Tibial artery (tissue), 4 donors: ENCODE results near the gene WDR7.

ENCODE experiments used
- DNase-seq, 2 donors: peaks; one replicate each; pipeline ENCODE4 v3.0.0-alpha.2; 2019
- H3K27ac ChIP-seq, 2 donors: fragments of 200-600 bp; sonication (generic) in 1 of 2; 1 replicate in 1 of 2; 2 replicates in 1 of 2; pipeline ENCODE4 v1.5.1; 2018 to 2019; ENCODE audit warnings: mild to moderate bottlenecking in 1 of 2
- H3K27me3 ChIP-seq, 2 donors: fragments of 200-600 bp; sonication (generic) in 1 of 2; one replicate each; pipeline versions ENCODE4 v1.5.1 to v1.6.0; 2016 to 2019
- H3K36me3 ChIP-seq, 3 donors: fragments of 200-600 bp; sonication (generic) in 2 of 3; one replicate each; pipeline ENCODE4 v1.5.1; 2016 to 2019; ENCODE audit warnings: mild to moderate bottlenecking in 2 of 3
- H3K4me1 ChIP-seq, 4 donors: fragments of 200-600 bp; sonication (generic) in 2 of 4; 1 replicate in 3 of 4; 2 replicates in 1 of 4; pipeline ENCODE4 v1.5.1; 2016 to 2019
- H3K4me3 ChIP-seq, 2 donors: fragments of 200-600 bp; sonication (generic) in 1 of 2; 1 replicate in 1 of 2; 2 replicates in 1 of 2; pipeline ENCODE4 v1.5.1; 2018 to 2019; ENCODE audit warnings: mild to moderate bottlenecking in 2 of 2
- H3K9me3 ChIP-seq, 3 donors: fragments of 200-600 bp; sonication (generic) in 1 of 3; one replicate each; pipeline ENCODE4 v1.5.1; 2016 to 2019
- intact Hi-C: fragments of 100-400 bp; cut with DNase I; formaldehyde crosslinking; loops from one replicate; pipeline ENCODE4 v1.15.0; 2023; ENCODE audit warnings: low total_unique reads
- TF ChIP-seq, protein P1 (sequence below), 2 experiments: fragments of 200-600 bp in 1 of 2; fragments of 450-650 bp in 1 of 2; IDR thresholded peaks; one replicate each; pipeline ENCODE4 v1.5.1; 2017 to 2019; ENCODE audit warnings: antibody characterized with exemption in 2 of 2, mild to moderate bottlenecking in 1 of 2, moderate library complexity in 1 of 2

Gene WDR7

DNA sequence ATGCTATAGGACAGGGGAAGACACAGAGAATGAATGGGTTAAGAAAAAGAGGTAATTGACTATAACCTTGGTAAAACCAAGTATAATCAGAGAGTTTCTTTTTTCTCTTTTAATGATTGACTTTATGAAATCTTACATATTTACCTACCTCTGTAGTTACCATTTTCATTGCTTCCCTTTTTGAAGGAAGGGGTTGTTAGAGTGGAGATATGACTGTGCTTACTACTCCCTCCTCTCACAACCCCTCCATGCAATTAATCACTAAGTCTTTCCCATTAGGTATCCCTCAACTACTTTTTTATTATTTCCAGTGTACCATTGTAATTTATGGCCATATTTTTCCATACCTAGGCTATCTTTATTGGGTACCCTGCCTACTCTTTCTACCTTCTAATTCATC is 71.4 kb downstream of the WDR7 start:
- TF ChIP-seq, protein P1, sequence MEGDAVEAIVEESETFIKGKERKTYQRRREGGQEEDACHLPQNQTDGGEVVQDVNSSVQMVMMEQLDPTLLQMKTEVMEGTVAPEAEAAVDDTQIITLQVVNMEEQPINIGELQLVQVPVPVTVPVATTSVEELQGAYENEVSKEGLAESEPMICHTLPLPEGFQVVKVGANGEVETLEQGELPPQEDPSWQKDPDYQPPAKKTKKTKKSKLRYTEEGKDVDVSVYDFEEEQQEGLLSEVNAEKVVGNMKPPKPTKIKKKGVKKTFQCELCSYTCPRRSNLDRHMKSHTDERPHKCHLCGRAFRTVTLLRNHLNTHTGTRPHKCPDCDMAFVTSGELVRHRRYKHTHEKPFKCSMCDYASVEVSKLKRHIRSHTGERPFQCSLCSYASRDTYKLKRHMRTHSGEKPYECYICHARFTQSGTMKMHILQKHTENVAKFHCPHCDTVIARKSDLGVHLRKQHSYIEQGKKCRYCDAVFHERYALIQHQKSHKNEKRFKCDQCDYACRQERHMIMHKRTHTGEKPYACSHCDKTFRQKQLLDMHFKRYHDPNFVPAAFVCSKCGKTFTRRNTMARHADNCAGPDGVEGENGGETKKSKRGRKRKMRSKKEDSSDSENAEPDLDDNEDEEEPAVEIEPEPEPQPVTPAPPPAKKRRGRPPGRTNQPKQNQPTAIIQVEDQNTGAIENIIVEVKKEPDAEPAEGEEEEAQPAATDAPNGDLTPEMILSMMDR (IDR thresholded peaks at IDR 0.05), result no peak
- Histone ChIP-seq H3K27ac (no peak overlapping the region), H3K4me3 (no peak overlapping the region), H3K27me3 (no peaks in the 10 kb centered on the region), H3K4me1 (no peaks in the 10 kb centered on the region), H3K9me3 (no peaks in the 10 kb centered on the region), H3K36me3 (peaks cover 5 to 10% (median 9%) of the 10 kb centered on the region in 3 donors)
- no peak for DNase-seq
- intact Hi-C loops, result no loop called here

- Histone ChIP-seq H3K27ac (no peak overlapping the region), H3K4me1 (no peaks in the 10 kb centered on the region), H3K4me3 (no peak overlapping the region), H3K9me3 (no peaks in the 10 kb centered on the region), H3K36me3 (peaks cover 0 to 10% (median 9%) of the 10 kb centered on the region in 3 donors), H3K27me3 (no peaks in the 10 kb centered on the region)
- no peak for DNase-seq
- TF ChIP-seq, protein P1 (IDR thresholded peaks at IDR 0.05), result no peak
- intact Hi-C loops, result no loop called here
Observed at GRCh38 chr18:56723068-56723467, 71.9 kb downstream of the WDR7 start.

GRCh38 chr18:56723706-56724105 is 72.5 kb downstream of the WDR7 start:
- Histone ChIP-seq H3K36me3 (peaks cover 5 to 15% (median 14%) of the 10 kb centered on the region in 3 donors), H3K9me3 (no peaks in the 10 kb centered on the region), H3K4me1 (no peaks in the 10 kb centered on the region), H3K27me3 (no peaks in the 10 kb centered on the region), H3K27ac (no peak overlapping the region), H3K4me3 (no peak overlapping the region)
- no peak for DNase-seq
- TF ChIP-seq, protein P1 (IDR thresholded peaks at IDR 0.05), result no peak
- intact Hi-C loops, result no loop called here

DNA sequence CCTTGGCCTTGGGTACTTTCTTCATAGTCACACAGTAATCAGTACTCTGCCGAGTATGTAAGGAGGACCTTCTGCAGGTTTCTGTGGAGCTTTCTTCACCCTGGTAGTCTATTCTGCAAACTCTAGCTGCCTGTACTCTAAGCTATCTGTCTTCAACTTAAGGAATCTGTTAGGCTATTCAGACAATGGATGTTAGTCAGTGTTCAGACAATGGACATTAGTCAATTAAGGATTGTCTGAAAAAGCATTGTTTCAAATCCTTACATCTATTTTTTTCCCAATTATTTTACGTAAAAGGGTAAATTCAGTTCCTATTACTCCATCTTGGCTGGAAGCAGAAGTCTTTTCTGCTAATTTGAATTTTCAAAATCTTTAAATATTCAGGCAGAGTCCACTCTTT is 75.7 kb downstream of the WDR7 start:
- no peak overlapping the region for H3K27ac ChIP-seq
- H3K4me3 ChIP-seq, result no peak overlapping the region
- H3K4me1 ChIP-seq, result no peaks in the 10 kb centered on the region
- H3K27me3 ChIP-seq, result no peaks in the 10 kb centered on the region
- TF ChIP-seq, protein P1 (IDR thresholded peaks at IDR 0.05), result no peak
- no peaks in the 10 kb centered on the region for H3K9me3 ChIP-seq
- peaks cover 12 to 21% (median 17%) of the 10 kb centered on the region in 3 donors for H3K36me3 ChIP-seq
- intact Hi-C loops, result no loop called here
- no peak for DNase-seq

- no peaks in the 10 kb centered on the region for H3K4me1 ChIP-seq
- no peak overlapping the region for H3K4me3 ChIP-seq
- no peak for DNase-seq
- H3K27me3 ChIP-seq, result no peaks in the 10 kb centered on the region
- no peaks in the 10 kb centered on the region for H3K9me3 ChIP-seq
- H3K27ac ChIP-seq, result no peak overlapping the region
- intact Hi-C loops, result no loop called here
- TF ChIP-seq, protein P1 (IDR thresholded peaks at IDR 0.05), result no peak
- peaks cover 14 to 22% (median 20%) of the 10 kb centered on the region in 3 donors for H3K36me3 ChIP-seq
Observed at GRCh38 chr18:56727399-56727798, 76.2 kb downstream of the WDR7 start.

- no peak overlapping the region for H3K27ac ChIP-seq
- no peaks in the 10 kb centered on the region for H3K4me1 ChIP-seq
- no peak for DNase-seq
- H3K36me3 ChIP-seq, result peaks cover 19 to 23% (median 20%) of the 10 kb centered on the region in 3 donors
- no peaks in the 10 kb centered on the region for H3K9me3 ChIP-seq
- no peaks in the 10 kb centered on the region for H3K27me3 ChIP-seq
- no peak overlapping the region for H3K4me3 ChIP-seq
- intact Hi-C loops, result no loop called here
- TF ChIP-seq, protein P1 (IDR thresholded peaks at IDR 0.05), result no peak
Observed at GRCh38 chr18:56728741-56729140, 77.6 kb downstream of the WDR7 start.
